T follicular helper cell (primary cell): ENCODE measurements around the gene SLC25A42.
"Not testable (repeated sequence)": the region's sequence is repeated elsewhere in the genome, so short reads cannot be mapped to it uniquely, and the experiment has no call there.

Experiments used
- DNase-seq: peaks from one replicate; pipeline ENCODE4 v3.0.0-alpha.2; 2020; ENCODE audit warnings: low read depth

The SLC25A42 gene

GRCh38 chr19:19068659-19069654 is 5.2 kb downstream of the SLC25A42 start:
- no peak for DNase-seq

- no peak for DNase-seq
These were observed 8.1 kb downstream of the SLC25A42 start for GRCh38 chr19:19071897-19072296.

- DNase-seq = no peak
These were observed 10.5 kb downstream of the SLC25A42 start for GRCh38 chr19:19074196-19074882.

GRCh38 chr19:19075126-19075525 is 11.3 kb downstream of the SLC25A42 start:
- DNase-seq = no peak

- no peak for DNase-seq
These were observed 12.7 kb downstream of the SLC25A42 start for GRCh38 chr19:19076476-19076875.

GRCh38 chr19:19077103-19077502 is 13.3 kb downstream of the SLC25A42 start:
- DNase-seq = no peak

GRCh38 chr19:19078801-19079200 is 15.0 kb downstream of the SLC25A42 start:
- DNase-seq = no peak

GRCh38 chr19:19079571-19079970 is 15.8 kb downstream of the SLC25A42 start:
- no peak for DNase-seq

- no peak for DNase-seq
These were observed 17.9 kb downstream of the SLC25A42 start for GRCh38 chr19:19081642-19082151.

GRCh38 chr19:19083413-19084178 is 19.8 kb downstream of the SLC25A42 start:
- DNase-seq = no peak

- DNase-seq = no peak
These were observed 23.9 kb downstream of the SLC25A42 start for GRCh38 chr19:19087676-19088075.

GRCh38 chr19:19094513-19094912 is 30.7 kb downstream of the SLC25A42 start:
- DNase-seq = no peak

GRCh38 chr19:19095691-19096090 is 31.9 kb downstream of the SLC25A42 start:
- no peak for DNase-seq

- no peak for DNase-seq
These were observed 33.1 kb downstream of the SLC25A42 start for GRCh38 chr19:19096641-19097627.

GRCh38 chr19:19098084-19098702 is 34.4 kb downstream of the SLC25A42 start:
- no peak for DNase-seq

- DNase-seq = no peak
These were observed 35.2 kb downstream of the SLC25A42 start for GRCh38 chr19:19098703-19099632.

GRCh38 chr19:19101540-19101939 is 37.7 kb downstream of the SLC25A42 start:
- no peak for DNase-seq

GRCh38 chr19:19102566-19102965 is 38.8 kb downstream of the SLC25A42 start:
- DNase-seq = not testable (repeated sequence)

- no peak for DNase-seq
These were observed 39.4 kb downstream of the SLC25A42 start for GRCh38 chr19:19103167-19103566.
